NCI-H2107 (cell line): ENCODE measurements around the gene ARL4C.

Experiments used
- DNase-seq: peaks from one replicate; lab custom pipeline; 2025; lab: John Stamatoyannopoulos, UW

ARL4C gene

DNA sequence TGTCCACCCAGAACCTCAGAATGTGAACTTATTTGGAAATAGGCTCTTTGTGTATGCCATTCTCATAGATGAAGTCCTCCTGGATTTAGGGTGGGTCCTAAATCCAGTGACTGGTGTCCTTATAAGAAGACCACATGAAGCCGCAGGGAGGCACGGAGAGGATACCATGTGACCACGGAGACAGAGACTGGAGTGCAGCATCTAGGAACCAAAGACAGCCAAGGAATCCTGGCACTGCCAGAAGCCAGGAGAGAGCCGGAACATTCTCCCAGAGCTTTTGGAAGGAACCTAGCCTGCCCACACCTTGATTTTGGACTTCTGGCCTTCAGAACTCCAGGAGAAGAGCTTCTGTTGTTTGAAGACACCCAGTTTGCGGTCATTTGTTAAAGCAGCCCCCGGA is 49.7 kb downstream of the ARL4C start:
- DNase-seq: no peak

DNA sequence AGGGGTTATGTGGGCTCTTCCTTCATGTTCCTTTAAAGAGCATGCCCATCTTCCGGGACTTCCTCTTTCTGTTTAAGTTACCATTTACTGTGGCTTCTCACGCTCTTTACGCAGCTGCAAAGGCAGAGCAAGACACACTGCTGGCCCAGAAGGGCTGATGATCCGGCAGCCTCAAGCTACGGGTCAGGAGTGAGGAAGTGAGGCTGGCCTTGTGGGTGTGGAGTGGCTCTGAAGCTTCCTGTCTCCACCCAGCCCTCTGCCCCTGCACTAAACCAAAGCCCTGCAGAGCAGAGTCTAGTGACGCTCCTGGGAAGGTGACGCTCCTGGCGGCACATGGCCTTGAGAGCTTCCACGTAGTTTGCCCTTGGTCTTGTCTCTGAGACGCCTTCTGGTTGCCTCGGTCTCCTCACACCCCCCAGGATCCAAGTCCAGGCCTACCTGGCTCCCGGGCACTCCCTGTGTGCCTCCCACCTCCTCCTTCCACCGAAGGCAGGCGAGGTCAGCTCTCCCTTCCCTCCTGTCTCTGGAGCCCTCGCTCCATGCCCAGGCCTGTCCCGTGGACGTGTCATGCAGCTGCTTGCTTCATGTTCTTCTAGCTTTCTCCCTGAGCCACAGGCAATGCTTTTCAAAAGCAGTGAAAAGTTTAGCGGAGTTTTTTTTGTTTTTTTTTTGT is 50.3 kb downstream of the ARL4C start:
- no peak for DNase-seq

DNA sequence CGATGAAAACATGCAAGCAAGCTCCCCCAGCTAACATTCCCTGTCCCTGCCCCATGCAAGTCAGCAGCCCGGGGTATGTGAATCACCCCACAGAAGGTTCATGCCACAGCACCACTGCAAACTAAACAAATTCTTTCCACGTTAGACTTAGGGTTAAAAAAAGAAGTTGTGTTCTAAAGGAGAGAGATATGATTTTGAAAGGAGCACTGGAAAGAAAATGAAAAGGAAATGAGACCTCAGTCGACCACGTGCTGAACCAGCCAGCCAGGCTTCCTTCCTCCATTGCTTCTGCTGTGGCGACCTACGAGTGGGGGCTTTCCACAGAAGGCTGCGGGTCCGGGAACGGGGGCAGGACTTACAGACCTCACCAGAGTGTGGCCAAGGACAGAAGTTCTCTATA is 52.0 kb downstream of the ARL4C start:
- DNase-seq: no peak

DNA sequence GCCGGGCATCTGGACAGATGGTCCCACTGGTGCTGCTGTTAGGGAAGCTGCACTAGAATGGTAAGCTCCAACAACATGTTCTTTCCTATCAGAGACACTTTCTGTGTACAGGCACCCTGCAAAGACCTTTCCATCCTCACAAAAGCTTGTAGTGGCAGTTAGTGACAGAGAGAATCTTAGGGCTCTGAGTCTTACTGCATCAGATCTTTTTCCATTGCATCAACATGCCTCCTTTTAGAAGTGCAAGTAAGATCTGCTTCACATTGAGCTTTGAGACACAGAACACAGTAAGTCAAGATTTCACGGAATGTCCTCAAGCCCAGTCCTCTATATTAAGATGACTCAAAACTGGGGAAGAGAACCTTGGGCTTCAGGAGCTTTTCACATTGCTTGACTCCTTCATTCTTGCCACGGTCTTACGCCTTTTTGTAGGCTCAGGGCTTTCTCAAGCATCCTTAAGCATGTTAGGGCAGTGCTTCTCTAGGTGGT is 52.6 kb downstream of the ARL4C start:
- DNase-seq: no peak
